ENCODE results near the gene DGKD. TPM values are rescaled to one million over a fixed set of nuclear protein-coding genes. Genes with fewer than 3 reads are reported as not detected.

DGKD gene
- total and polyA plus RNA-seq, 9 of the 15 experiments (the other 6 are each of a cell fraction or from before 2014, with no cell fraction given) = 0.52 to 29.5 (median 10.6) TPM

GRCh38 chr2:233323851-233324250 is 30.4 kb upstream of the DGKD start:
- no peaks in the 10 kb centered on the region for H4K20me1 ChIP-seq (replicated peaks; ENCODE audit: control insufficient read depth, insufficient read depth, low read length)
- in situ Hi-C loops (cut with MboI) (no loop called here), intact Hi-C loops (cut with micrococcal nuclease) (loop anchor here (2.0 kb wide), 1 partner anchor 61 kb away; no protein-coding TSS in a partner anchor)
- WGBS (ENCODE audit: insufficient coverage, low coverage, missing lambda C conversion rate) = 17% methylated on average over 8 of the region's 8 CpGs
- peak; percentile 78 for ATAC-seq
- H3K9me3 ChIP-seq (replicated peaks; ENCODE audit: control insufficient read depth, insufficient read depth, low read depth, low read length) = no peaks in the 10 kb centered on the region
- peaks cover 0 to 26% of the 10 kb centered on the region in 2 experiments; a peak in 2 of 5 replicates for H3K27me3 ChIP-seq (ENCODE audit: control insufficient read depth in 2 of 2, insufficient read depth in 2 of 2, low read length in 2 of 2)
- H3K79me2 ChIP-seq (ENCODE audit: control insufficient read depth, insufficient read depth, low read length) = no peaks in the 10 kb centered on the region
- peaks cover 3% of the 10 kb centered on the region for H3K9me1 ChIP-seq (ENCODE audit: control insufficient read depth, insufficient read depth, low read length)
- no peak overlapping the region for H2AFZ ChIP-seq (ENCODE audit: low read depth, low read length)
- H3K4me2 ChIP-seq (ENCODE audit: insufficient read depth, low read length) = no peak overlapping the region
- no peak overlapping the region for H3K4me3 ChIP-seq
- 0 out of 4 replicates have a peak, but pooled peaks of 1 of the 2 experiments have one; percentile 18 for TF ChIP-seq MAZ (CRISPR knock-in tag; conservative IDR thresholded peaks at IDR 0.05 in 1 of 2, IDR thresholded peaks at IDR 0.05 in 1 of 2)
- TF ChIP-seq CTCF (IDR thresholded peaks at IDR 0.05 in 2 of 3, conservative IDR thresholded peaks at IDR 0.05 in 1 of 3; ENCODE audit: insufficient read depth in 2 of 3, low read depth in 1 of 3, low read length in 3 of 3) = peak; percentile 29 to 39 (median 38); a peak in 3 of 6 replicates
- no peak for TF ChIP-seq ZNF561 (CRISPR knock-in tag; conservative IDR thresholded peaks at IDR 0.05)
- peak; percentile 26; the same call in 1 of the 2 replicates for TF ChIP-seq REST (IDR thresholded peaks at IDR 0.05; ENCODE audit: borderline replicate concordance)
- TF ChIP-seq REST (CRISPR knock-in tag; IDR thresholded peaks at IDR 0.05; ENCODE audit: low read depth) = no peak
- TF ChIP-seq RFX1 (IDR thresholded peaks at IDR 0.05) = no peak
- no peak for TF ChIP-seq ARID2 (IDR thresholded peaks at IDR 0.05)
- TF ChIP-seq U2AF2 (optimal IDR thresholded peaks at IDR 0.05; ENCODE audit: low read depth, low read length) = no peak
- TF ChIP-seq ZNF764 (CRISPR knock-in tag; IDR thresholded peaks at IDR 0.05; ENCODE audit: low read depth) = no peak
- peak in 1 of 2 experiments; percentile 50; a peak in 2 of 4 replicates for TF ChIP-seq RAD21 (CRISPR knock-in tag; conservative IDR thresholded peaks at IDR 0.05 in 1 of 2, IDR thresholded peaks at IDR 0.05 in 1 of 2)
- ChIA-PET CTCF (ENCODE audit: low intra/inter-chr PET ratio) (interaction anchor here (0.5 kb wide), 1 partner anchor 592 kb away, joined by 3 read pairs; no protein-coding TSS in a partner anchor), POLR2A (no interaction called here)
- no peak overlapping the region for H3K27ac ChIP-seq (ENCODE audit: extremely low read depth, low read depth, low read length)
- no peaks in the 10 kb centered on the region; a peak in 1 of 5 replicates for H3K4me1 ChIP-seq (replicated peaks in 1 of 2; ENCODE audit: control insufficient read depth in 2 of 2, insufficient read depth in 2 of 2, low read length in 2 of 2)
- no peak for DNase-seq (ENCODE audit: extremely low read depth in 1 of 4, low spot score in 3 of 4)
- BruUV-seq (replicated peaks) = no TSS peak
- H3K36me3 ChIP-seq (ENCODE audit: control insufficient read depth, insufficient read depth, low read length) = no peaks in the 10 kb centered on the region
- no peak for FAIRE-seq
- no peak overlapping the region for H3K9ac ChIP-seq (ENCODE audit: insufficient read depth in 1 of 2, low read depth in 2 of 2, low read length in 2 of 2)
